HG02678 (cell line): ENCODE measurements around the gene SMIM7.

Experiments
- ATAC-seq: cut with Tn5 transposase; IDR thresholded peaks from one replicate; pipeline ENCODE4 v1.9.1; 2021; ENCODE audit warnings: mild to moderate bottlenecking, moderate library complexity; ENCODE audit not compliant: unreplicated experiment

The SMIM7 gene

DNA sequence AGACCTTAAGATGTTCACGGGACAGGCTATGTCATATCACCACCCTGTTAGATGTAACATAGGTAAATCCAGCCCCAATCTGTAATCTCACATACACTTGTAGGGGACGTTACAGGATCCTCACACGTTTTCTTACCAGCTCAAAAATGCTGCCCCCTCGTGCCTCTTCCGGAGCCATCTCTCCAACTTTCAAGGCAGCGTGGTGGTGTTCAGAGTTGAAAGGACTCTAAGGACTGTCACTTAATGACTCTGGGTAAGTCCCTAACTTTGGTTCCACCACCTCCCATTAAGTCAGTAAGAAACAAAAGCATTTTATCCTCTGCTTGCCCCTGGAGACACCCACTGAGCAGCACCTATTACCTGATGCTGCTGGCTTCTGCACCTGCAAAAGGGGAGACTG, 36.4 kb downstream of the SMIM7 start:
- no peak for ATAC-seq

DNA sequence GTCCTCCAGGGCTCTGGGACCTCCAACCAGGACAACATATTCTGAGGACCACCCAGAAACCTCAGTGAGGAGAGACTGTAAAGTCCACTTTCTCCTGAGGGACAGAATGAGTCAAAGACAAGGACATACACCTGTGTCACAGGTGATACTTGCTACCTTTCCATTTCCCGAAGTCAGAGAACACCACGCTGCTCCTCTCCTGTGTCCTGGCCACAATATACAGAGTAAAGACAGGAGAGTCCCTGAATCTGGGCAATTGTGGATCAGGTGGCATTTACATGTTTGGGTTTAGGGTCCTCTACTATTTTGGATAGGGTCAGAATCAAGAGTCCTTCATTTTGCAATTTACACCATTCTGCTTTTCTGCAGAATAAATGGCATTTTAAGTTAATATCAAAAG, 36.9 kb downstream of the SMIM7 start:
- ATAC-seq, result no peak

DNA sequence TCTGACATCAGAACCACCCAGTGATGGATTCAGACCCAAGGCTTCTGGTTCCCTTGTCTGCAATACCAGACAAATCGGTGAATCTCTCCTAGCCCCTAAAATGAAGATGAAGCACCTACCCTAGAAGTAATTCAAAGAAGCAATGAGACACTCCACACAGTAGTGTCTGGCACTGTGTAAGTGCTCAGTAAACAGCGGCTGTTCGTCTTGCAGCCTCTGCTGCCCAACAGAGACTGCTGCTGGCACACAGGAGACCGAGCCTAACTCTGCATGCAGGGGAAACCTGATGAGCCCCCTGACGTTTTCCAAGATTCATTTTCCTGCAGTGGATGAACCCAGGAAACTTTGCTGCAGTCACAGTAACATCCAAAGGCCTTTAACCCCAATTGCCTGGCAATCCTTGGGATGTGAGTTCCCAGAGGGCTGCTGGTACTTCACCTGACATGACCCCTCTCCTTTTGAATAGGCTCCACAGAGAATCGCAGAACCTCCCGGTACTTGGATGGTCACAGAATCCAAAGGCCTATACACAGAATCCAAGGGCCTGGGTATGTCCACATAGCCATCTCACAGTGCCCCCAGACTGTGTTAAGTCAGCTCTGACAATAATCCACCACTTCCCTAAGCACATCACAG, 38.7 kb downstream of the SMIM7 start:
- no peak for ATAC-seq

DNA sequence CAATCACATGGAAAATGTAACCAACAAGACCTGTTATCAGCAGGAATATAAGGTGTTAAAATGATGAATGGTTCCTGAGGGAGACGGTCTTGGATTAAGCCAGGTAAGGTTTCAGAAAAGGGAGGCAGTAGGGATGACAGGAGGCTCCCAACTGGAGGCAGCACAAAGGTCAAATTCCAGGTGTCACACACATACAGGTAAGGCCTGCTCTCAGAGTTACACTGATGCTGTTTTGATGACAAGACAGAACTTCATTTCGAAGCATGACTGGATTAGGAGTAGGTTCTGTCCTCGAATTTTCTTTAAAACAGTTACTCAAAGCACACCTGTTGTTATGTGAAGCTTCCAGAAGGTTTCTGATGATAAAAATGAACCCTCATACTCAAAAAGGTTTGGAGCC, 39.4 kb downstream of the SMIM7 start:
- ATAC-seq, result no peak

DNA sequence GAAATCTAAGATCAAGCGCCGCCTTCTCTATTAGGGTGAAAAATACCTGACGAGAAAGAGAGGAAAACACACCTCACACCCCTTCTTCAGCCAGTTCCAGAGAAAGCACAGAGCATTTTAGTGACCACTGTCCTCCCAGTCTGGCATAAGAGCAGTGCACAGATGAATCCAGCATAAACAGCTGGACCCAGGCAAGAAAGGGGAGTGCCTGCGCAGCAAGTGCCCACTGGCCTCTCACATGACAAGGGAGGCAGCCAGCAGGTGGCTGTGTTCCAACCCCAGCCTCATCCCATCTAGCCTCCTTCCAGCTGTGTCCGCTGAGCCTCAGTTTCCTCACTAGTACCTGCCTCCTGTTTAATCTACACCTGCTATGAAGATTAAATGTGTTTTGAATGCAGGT, 39.9 kb downstream of the SMIM7 start:
- ATAC-seq, result no peak

DNA sequence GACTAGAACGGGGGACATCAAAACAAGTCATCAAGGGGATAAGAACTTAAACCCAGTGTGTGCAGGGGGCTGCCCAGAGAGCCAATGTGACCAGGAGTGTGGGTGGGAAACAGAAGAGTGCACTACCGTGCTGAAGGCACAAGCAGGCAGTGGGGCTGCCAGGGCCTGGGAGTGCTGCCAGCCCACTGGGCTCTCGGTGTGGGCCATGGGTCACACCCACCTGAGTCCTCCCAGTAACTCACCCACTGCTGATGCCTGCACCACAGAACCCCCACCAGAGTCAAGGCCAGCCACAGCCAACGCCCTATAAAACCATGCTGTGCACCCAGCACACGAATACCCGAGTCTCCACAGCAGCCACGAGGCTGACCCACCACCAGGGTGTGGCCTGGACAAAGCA, 40.5 kb downstream of the SMIM7 start:
- ATAC-seq, result no peak

DNA sequence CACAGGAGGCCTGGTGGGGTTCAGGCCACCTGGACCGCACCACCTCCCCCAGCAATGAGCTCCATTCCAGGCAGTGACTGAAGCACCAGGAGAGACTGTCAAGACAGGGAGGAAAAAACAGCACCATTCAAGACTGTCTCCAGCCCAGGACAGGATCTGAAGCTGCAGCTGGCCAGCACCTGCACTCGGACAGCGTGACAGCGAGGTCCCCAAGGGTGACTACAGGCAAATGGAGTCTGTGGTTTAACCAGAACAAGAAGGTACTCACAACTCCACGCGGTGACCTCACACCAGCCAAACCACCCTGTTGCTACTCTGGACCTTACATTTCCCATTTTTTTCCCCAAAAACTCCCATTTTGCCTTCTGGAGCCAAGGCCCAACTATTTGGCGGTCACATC, 41.7 kb downstream of the SMIM7 start:
- no peak for ATAC-seq

DNA sequence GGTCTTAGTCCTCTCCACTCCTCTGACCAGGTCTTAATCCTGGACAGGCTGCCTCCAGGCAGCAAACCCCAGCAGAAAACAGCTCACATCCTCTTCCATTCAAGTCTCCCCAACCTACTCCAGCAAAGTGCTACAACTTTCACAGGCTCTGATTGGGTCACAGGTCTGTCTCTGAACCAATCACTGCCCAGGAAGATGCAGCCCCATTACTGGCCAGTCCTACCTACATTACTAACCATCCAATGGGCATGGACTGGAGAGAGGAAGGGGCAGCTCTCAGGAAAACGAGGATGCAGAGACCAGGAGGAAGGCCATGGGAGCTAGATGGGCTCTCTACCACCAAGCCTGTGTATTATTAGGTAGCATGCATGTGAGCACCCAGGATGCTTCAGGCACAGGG, 44.1 kb downstream of the SMIM7 start:
- no peak for ATAC-seq

DNA sequence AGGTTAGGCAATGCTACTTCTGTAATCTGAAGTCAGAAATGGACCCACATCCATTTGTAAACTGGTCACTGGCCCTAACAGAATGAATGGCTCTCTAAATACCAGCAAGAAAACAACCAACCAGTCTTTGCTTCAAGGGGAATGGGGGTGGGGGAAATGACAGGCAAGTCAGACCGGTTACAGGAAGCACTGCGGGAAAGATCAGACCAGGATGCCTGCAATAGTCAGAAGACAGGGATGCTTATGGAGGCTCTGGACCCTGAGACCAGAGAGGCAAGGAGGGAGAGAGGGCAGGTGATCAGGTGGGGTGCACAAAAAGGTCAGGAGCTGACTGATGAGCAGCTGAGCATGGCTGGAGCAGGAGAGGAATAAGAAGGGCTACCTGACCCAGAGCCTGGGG, 45.0 kb downstream of the SMIM7 start:
- ATAC-seq, result no peak

DNA sequence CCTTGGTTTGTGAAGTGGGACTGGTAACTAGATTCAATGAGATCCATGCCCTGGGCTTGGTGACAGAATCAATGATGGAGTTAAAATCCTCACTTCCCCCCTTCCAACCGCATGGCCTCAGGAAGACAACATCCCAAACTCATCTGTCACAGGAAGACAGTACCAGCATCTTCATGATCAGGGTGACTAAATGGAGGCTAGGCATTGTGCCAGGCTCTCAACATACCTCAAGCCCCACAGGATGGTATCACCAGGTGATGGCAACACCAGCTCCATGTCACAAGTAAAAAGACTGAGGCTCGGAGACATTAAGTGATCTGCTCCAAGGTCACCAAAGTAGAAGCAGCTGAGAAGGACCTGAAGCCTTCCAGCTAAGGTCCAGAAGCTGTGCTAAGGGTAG, 46.1 kb downstream of the SMIM7 start:
- ATAC-seq, result no peak

DNA sequence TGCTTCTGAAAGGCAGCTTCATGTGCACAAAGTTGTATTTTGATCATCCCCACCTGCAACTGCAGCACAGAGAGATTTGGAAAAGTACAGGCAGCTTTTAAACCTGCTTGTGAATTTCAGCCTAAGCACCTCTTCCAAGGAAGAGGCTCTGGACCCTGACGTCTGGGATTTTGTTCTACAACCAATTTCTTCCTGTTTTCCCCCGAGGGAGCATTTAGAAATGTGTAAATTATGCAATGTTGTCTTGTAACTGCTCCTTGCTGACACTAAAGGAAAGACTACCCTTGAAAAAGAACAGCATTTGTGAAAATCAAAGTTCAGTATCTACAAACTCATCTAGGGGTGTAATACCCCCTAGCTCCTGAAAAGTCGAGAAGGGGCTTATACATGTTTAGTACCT, 47.3 kb downstream of the SMIM7 start:
- ATAC-seq, result no peak

DNA sequence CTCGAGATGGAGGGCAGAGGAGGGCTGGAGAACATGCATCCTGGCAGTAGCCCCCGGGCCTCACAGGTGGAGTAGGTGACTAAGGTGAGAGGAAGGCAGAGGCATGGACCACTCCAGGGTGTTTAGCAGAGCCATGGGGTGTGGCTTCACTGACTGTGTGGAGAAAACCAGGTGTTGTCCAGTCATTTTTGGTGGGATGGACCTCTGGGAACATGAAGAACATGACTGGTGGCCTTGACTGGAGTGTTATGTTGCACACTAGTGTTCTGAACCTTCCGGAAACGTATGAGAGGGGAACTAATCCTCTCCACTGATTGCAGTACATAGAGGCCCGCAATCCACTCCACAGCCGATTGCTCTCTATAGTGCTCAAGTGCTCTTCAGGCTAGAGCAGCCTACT, 48.8 kb downstream of the SMIM7 start:
- ATAC-seq, result no peak

DNA sequence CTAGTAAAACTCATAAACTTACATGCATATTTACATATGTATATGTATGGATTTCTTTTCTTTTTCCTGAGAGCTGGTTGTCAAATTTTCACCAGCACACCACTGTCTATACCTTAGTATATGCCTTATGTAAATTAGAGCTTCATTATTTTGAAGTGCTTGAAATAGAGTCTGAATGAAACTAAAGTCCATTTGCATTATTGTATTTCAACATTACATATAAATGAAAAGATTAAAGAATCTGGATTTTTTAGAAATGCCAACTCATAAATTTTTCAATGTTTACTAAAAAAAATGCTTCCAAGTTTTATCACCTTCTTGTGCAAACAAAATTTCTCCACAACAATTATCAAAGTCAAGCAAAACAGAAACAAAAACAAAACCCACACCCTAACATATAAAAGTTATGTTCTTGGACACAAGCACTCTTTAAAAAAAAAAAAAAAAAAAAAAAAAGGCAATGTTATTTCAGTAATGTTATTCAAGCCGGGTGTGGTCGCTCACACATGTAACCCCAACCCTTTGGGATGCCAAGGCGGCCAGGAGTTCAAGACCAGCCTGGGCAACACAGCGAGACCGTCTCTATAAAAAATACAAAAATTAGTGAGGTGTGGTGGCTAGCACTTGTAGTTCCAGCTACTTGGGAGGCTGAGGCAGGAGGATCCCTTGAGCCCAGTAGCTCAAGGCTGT, 50.3 kb downstream of the SMIM7 start:
- no peak for ATAC-seq

DNA sequence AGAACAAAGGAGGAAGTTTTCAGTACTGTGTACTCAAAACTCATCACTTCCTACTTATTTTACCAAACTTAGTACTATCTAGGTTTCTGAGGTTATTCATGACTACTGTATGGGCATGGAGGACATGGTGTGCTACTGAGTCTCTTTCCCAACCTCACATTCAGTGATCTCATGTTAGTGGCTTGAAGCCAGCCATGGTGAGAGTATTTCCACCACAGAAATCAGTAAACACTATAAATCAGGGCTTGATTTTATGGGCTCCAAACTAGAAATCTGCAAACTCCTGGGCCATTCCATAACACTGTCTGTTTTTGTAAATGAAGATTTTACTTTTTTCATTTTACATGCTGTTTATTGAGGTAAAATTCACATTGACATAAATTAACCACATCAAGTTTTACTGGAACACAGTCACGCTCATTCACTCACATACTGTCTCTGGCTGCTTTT, 51.6 kb downstream of the SMIM7 start:
- ATAC-seq, result no peak

DNA sequence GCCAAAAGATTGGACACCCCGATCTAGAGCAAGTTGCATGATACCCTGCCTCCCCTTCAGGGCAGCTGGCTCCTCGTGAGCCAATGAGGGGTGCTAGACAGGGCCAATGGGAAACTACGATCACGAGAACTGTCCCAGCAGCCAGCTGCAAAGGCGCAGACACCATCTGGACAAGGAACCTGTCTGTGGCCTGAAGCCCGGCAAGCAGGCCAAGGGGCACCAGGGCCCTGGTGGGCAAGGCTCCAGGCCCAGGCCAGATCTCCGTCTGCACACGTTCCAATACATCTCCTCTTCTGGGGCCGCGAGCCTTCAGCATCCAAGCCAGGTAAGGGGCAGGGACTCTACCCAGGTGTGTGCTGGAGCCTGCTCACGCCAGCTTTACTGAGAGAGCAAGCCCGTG, 52.1 kb downstream of the SMIM7 start:
- ATAC-seq, result no peak

DNA sequence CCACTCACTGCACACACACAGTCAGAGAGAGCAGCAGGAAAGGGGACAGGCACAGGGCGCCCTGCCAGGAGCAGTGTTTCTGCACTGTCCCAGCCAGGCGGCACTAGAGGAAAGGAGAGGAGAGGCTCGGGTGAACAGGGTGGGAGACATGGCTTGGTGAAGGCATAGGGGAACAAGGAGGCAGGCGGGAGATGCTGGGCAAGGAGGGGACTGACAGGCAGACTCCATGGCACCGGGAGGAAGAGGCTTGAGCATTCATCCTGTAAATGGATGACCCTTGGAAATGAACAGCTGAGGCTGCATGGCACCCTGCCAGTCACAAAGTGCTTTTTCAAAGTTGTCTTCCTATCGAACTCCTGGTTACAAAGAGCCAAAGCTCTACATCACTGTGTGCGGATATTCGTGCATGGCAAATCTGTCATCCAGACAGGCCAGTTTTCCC, 54.4 kb downstream of the SMIM7 start:
- no peak for ATAC-seq

DNA sequence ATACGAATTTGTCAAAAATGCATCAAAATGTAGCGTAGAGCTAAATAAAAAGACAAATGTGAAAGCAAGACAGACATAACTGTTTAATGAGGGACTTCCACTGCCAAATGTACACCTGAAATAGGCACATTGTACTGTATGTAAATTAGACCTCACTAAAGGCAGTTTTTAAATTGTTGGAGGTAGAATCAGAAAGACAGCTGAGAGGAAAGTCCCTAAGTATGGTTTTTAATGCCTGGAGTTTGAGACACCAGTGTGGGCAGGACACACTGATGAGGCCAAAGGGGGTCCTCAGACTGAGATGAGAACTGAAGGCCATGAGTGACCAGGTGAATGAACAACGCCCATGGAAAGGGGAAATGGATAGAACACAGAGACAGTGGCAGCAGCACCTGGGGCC, 54.8 kb downstream of the SMIM7 start:
- no peak for ATAC-seq

DNA sequence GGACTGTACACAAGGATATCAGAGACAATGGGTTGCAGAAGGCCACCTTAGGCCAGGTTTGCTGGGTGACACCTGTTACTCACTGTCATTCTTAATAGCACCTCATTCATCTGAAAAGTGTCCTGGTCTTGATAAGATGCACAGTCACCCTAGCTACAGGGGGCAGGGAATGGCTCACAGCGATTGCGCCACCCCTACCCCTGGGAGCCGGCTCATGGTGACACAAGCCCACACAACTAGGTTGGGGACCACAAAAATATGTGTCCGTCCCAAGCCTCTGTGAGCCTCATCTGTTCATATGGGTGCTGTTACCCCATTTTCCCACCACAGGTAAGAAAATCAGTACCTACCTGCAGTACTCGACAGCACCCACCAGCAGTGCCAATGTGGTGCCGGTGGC, 55.3 kb downstream of the SMIM7 start:
- no peak for ATAC-seq

DNA sequence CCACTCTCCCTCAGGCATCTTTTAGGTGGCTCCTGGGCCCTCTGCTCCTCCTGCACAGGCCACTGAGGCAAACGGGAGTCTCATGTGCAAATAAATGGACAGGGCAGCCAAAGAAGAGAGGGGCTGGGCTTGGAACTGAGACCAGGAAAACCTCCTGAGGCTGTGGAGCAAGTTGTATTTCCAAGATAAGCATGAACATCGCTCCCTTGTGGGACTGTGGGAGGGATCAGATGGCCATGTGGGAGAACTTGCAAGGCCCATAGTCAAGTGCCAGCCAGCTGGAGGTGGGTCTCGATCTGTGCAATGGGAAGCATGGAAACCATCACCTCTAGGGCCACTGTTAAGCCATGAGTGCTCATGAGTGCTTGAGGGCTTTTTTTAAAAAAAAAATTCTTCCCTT, 56.9 kb downstream of the SMIM7 start:
- ATAC-seq, result no peak

DNA sequence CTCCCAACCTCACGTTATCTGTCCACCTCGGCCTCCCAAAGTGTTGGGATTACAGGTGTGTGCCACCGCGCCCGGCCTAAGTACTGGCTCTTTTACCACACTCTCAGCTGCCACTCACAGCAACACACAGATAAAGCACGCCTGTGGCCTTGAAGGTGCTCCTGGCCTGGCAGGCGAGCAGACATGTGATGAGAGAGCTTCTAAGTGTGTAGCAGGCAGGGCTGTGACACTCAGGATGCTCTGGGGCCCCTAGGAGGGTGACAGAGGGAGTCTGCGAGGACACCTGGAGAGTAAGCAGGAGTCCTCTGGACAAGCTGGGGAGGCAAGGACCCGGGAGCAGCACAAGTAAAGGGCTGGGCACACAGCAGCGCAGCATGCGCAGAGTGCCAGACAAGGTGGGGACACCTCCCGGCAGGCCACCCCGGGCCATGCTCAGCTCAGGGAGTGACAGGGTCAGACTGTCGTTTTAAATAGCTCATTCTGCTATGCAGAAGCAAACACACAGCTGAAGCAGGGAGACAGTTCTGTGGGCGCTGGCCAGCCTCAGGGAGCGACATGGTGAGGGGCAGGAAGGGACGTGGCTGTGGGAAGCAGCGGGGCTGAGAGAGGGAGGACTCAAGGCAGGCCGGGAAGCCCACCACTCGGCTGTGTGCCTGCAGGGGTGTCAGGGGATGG, 58.4 kb downstream of the SMIM7 start:
- ATAC-seq, result no peak

DNA sequence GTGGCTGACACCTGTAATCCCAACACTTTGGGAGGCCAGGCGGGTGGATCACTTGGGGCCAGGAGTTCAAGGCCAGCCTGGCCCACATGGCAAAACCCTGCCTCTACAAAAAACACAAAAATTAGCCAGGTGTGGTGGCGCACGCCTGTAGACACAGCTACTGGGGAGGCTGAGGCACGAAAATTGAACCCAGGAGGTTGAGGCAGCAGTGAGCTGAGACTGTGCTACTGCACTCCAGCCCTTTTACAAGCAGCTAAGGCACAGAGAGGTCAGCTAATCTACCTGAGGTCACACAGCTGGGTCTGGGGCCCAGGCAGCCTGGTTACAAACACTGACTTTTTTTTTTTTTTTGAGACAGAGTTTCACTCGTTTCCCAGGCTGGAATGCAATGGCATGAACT, 59.1 kb downstream of the SMIM7 start:
- no peak for ATAC-seq

DNA sequence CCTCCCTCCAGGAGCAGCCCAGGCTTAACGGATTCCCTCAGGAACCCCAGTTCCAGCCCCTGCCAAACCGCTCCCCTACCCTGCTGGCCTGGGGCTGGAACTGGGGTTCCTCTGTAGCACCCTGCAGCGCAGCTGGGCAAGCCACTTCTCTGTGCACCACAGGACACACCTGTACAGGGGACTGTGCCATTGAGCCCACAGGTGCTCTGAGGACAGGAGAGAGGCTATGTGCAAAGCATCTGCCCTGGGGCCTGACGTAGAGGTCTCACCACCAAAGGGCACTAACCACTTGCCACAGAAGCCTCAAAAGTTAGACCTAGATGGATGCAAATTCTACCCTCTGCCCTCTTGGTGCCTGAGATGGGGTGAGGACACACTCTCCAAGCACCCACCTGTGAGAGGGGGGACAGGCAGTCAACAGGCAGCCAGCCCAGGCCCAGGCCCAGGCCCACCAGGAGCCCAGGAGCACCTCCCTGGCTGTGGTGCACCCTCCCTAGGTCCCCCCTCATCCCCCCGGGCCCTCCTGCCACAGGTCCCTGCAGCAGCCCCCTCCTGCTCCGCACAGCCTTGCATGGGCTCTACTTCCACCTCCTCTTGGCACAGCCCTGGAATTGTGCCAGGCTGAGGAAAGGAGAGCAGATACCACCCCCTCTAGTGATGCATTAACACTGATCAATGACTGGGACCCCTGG, 60.1 kb downstream of the SMIM7 start:
- ATAC-seq, result no peak
